Renal cortex interstitium (tissue), 11 donors: ENCODE data around the gene GATAD2B. TPM values are rescaled to one million over a fixed set of nuclear protein-coding genes. Genes with fewer than 3 reads are reported as not detected.
A peak's percentile ranks its signal among the peaks of the same experiment; 100 is the strongest.

Experiments used
- DNase-seq, 11 donors: peaks; one replicate each; pipeline ENCODE4 v3.0.0-alpha.2; 2013; ENCODE audit warnings: low read depth in 9 of 11, low spot score in 4 of 11; ENCODE audit errors: extremely low read depth in 1 of 11
- polyA plus RNA-seq, 3 donors: library from polyadenylated mRNA; unstranded; fragments of 120-200 nt; gene quantifications; one replicate each; pipeline ENCODE4 v1.2.1, GENCODE V29; 2013; ENCODE audit not compliant: insufficient read length in 3 of 3

GATAD2B gene
- polyA plus RNA-seq, 3 donors: 29.5 to 35.2 (median 29.6) TPM

GRCh38 chr1:153816283-153816889 lies 106.4 kb downstream of the GATAD2B start:
- DNase-seq: no peak

DNA sequence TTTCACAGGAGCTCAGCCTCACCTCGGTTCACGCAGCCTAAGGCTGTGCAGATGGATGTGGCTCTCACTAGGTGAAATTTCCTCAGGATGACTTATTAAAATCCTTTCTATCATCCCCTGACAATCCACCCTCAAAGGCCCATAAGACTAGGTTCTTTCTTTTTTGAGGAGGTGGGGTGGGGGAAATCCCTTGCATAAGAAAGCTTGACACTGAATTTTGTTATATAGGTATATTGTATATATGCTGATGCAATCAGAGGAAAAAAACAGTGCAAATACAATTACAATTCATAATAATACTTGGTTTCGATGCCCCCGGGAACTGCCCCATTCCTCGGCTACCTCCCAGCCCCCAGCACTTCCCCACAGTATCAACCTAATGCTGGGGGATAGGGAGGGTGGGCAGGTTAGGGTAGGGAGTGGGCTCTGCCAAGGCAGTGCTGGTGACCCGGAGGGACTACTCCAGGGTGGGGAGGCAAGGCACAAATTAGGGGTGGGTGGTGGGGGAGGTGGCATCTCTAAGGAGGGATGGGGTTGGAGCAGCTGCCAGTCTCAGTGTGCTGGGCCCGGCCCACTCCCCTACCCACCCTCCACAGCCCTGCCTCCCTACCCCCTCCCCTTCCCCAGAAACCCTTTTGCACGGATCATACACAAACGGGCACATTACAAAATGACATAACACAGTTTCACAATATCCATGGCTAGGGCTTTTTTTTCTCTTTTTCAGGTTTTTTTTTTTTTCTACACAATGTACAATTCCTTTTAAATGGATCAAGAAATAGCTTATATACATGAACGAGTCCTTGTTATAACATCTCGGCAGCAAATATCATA lies 116.7 kb downstream of the GATAD2B start:
- DNase-seq: no peak

DNA sequence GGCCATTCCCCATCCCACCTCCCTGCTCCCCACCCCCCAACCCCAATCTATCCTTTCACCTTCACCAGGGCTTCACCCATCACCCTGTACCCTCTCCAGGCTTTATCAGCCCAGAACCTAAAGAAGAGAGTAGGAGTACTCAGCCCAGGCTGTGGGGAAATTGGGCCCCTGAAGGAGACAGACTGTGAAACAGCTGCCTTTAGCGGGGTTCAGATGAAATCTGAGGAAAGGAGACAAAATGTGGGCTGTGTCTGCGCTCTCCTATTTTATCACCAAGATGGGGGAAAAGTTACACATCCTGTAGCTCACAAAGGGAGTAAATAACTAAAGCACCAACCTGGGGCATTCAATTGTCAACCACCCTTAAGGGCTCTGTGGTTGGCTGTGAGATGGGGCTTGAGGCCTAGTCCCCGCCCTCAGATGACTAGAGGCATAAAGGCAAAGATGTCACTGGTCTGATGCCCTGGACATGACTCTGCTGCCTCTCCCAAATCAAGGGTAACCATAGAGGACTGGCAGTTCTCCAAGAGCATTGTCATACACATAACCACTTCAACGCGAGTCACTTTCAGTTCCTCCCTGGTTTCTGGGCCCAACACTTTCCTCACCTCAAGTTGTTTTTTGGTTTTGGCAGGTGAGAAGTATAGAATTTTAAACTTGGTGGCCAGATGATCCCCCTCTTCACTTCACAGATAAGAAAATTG lies 117.6 kb downstream of the GATAD2B start:
- no peak for DNase-seq

GRCh38 chr1:153804112-153804511 lies 118.7 kb downstream of the GATAD2B start:
- DNase-seq: no peak

DNA sequence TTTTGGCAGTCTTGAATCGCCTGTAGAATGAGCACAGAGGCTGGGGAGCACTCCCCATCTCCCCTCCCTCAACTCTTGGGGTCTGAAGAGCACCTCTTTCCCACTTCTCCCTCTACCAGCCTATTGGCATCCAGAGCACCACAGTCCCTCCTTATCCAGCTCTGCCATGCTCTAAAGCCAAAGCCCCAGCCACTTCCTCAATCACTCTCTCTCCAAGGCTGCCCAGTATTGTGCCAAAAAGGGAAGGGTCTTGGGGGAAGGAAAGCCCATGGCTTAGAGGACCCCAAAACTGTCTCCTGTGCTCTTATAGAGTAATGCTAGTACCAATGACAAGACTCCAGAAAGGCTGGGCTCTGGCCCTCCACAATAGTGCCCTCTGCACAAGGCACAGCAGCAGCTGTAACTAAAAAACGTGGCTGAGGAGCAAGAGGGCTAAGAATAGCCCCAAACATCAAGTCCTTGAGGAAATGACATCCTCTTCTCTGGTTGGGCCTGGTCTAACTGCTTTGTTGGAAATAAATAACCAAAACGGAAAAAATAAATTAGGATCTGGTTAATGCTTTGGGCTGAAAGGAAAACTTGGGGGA lies 119.2 kb downstream of the GATAD2B start:
- DNase-seq: no peak

DNA sequence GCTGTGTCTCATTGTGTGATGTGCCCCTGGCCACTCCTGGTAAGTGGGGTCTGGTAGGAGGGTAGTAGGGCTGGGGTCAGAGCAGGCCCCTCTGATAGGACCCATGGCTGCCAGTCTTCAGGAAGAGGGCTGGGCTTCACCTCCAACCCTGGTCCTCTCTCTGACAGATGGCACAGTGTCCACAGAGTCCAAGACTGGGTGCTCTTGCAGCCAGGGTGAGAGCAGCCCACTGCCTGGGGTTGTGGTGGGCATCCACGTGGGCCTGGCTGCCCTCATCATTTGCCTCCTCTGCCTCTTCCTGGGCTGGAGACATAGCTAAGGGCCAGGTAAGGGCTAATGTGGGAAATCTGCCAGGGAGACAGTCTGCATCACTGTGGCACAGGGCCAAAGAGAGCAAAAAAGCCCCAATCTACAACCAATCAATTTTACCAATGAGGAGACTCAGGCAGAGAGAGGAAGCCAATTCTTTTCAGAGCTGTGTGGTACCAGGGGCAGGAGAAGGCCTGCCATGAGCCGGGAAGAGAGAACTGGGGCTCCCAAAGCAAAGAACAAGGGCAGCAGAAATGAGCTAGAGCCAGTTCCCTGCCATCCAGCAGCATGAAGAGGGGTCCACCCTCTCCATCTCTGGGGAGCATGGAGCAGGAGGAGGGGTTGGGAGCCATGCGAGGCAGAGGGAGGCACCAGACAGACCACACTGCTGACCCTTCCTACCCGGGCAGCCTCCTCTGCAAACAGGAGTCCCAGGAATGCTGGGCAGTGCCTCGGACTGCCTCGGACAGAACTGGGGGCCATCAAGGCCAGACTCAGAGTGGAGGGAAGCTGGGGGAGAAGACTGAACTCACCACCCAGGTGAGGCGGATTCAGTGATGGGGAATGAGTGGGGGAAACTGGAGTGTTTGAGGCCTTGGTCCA lies 120.7 kb downstream of the GATAD2B start:
- DNase-seq: no peak

DNA sequence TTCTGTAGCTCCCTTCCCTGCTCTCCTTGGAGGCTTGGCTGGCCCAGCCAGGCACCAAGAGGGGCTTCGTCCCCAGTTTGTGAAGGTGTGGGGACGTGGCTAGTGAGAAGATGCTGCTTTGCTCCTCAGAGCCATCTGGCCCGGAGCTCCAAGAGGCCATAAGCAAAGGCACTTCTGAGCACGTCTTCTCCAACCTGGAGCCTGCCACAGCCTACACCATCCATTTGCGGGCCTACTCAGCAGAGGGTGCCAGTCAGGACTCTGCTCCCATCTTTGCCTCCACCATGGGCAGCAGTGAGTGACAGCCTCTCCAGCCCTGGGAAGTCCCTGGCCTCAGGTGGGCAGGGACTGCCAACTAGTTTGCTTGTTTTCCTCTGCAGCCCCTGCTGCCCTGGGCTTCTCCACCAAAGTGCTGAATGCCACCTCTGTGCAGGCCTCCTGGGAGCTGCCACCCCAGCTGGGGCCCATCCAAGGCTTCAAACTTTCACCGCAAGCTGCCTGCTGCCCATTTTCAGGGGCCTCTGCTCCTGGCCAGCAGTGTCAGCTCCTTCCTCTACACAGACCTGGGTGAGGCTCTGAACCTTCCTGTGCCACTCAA lies 121.6 kb downstream of the GATAD2B start:
- no peak for DNase-seq

- no peak for DNase-seq
Measured at GRCh38 chr1:153800516-153800915, 122.3 kb downstream of the GATAD2B start.

DNA sequence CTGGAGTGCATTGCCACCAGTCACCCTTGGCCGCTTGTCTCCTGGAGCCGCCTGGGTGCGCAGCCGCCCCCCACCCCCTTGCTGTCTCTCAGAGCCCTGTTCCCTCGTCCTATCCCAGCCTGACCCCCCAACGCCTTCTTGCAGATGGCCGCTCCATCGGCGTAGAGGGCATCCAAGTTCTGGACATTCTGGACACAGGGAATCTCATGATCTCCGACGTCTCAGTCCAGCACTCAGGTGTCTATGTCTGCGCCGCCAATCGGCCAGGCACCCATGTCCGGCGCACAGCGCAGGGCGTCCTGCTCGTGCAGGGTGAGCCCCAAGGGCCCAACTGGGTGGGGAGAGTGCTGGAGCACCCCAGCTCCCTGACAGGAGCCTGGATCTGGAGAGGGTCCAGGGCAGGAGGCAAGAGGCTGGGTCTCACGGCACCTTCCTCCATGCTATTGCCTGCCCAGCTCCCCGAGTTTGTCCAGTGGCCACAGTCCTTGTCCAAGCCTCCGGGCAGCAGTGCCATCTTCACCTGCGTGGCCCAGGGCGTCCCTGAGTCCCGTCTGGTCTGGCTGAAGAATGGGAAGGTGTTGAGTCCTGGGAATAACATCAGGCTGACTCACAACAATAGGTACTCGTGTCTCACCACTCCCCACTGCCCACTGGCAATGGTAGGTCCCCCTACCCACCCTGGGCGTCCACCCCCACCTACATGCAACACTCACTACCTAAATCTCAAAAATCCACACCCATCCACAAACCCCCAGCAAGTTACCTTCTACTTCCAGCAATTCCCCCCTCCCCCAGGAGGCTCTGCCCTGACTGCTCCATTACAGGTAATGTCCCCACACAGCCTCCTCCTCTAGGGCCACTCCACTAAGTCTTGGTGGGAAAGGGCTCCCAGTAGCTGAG lies 123.0 kb downstream of the GATAD2B start:
- no peak for DNase-seq

GRCh38 chr1:153799016-153799415 lies 123.8 kb downstream of the GATAD2B start:
- no peak for DNase-seq

DNA sequence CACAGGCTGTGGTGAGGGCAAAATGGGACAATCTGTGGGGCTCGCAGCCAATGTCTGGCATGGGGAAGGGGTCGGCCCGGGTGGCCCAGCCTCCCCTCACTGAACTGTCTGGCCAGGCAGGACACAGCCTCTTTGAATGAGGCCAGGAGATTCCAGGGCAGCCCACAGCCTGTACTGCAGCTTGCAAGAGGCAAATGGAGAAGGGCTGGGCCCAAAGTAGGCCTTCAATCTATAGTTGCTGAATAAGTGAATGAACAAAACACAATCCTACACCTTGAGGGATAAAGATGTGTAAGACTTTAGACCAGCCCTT lies 124.3 kb downstream of the GATAD2B start:
- DNase-seq: no peak

DNA sequence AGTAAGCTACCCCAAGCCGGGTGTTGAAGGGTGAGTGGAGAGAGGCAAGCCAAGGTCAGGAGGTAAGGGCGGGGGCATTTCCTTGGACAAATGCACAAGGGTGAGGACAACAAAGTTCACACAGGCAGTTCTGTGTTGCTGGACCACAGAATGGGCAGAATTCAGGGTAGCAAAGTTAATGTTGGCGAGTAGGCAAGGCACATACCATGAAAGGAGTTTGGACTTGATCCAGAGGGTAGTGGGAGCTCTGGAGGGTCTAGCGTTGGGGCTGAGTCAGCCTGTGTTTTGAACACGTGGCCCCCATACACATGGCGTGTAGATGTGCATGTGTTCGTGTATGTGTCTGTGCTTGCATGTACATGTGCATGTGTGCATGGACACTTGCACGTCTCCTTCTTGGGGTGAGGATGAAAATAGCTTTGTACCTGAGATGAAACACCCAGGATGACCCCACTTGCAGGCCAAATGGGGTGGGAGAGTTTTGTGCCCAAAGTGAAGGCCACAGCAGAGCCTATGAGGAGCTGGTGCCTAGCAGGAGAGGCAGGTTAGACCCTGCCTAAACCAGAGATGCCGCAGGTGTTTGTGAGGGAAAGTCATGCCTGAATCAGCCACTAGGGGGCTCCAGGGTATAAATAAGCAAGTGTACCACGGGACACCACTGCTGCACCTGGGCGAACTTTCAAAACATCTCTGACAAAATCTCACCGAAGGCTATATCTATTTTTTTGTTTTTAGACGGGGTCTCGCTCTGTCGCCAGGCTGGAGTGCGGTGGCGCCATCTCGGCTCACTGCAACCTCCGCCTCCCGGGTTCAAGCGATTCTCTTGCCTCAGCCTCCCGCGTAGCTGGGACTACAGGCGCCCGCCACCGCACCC lies 125.7 kb downstream of the GATAD2B start:
- peak in 5 of 11 donors; percentile 54 to 62 (median 60) for DNase-seq

DNA sequence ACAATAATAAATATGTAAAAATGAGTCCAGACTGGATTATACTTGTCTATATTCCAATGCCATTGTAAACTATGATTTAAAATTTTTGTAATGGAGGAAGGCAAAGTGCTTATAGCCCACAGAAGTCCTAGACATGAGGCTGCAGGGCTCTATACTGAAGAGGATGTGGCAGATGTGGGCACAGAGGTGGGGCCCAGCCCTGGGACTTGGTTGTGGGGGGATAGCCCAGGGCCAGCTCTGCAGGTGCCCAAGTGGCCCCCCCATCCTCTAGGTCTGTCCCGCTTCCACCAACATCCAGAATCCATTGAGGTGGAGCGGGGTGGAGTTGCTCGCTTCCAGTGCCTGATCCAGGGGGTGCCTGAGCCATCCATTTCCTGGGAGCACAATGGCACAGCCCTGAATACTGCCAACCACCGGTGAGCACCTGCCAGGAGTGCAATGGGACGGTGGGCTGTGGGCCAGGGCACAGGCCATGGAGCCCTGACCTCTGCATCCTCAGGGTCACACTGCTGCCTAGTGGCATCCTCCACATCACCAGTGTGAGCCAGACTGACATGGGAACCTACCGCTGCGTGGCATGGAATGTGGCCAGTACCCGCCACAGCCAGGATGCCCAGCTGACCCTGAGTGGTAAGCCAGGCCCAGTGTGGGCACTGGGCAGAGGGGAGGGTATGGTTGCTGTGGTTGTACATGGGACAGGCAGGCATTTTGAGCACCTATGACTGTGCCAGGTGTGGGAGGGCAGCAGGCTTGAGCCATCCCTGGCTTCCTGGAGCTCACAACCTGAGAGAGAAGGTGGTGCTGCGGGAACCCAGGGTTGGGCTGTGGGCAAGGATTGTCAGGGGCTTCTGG lies 126.6 kb downstream of the GATAD2B start:
- no peak for DNase-seq

GRCh38 chr1:153795330-153795837 lies 127.4 kb downstream of the GATAD2B start:
- DNase-seq: no peak

DNA sequence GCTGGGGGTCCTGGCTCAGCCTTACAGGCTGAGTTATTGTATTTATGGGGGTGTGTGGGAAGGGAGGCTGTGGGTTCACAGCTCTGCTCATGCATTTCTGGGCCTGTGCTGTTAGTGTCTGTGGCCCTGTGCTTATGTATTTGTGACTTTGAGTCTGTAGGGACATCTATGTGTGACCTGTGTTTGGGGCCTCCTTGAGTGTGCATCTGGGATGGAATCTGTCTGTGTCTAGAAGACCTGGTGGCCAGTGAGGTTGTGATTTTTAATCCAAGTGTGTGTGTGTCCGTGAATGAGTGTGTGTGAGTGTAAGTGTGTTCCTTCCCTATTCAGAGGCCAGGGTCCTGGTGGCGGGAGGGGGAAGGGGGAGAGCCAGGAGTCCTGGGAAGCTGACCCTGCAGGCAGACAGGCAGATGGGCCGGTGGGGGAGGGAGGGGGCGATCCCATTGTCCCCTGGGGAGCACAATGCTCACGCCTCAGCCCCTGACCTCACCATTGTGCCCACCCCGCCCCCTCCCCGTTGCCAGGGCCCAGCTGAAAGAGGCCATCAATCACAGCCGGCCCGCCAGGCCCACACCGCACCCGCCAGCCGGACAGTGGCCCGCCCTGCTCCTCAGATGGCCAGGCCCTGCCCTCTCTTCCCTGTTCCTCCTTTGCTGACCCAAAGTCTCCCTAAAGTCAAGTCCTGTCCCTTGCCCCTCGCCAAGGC lies 128.0 kb downstream of the GATAD2B start:
- no peak for DNase-seq
